Naive thymus-derived CD8-positive, alpha-beta T cell (primary cell): ENCODE data around the gene HNRNPC. TPM values are rescaled to one million over a fixed set of nuclear protein-coding genes. Genes with fewer than 3 reads are reported as not detected.
"Not testable (repeated sequence)": the region's sequence is repeated elsewhere in the genome, so short reads cannot be mapped to it uniquely, and the experiment has no call there.

Experiments used
- ATAC-seq, 2 donors: fragments of 150-1000 bp; cut with Tn5 transposase in 1 of 2; sonication (Bioruptor Pico), chemical (Tn5 transposase) in 1 of 2; 1 replicate in 1 of 2; 2 replicates in 1 of 2; pipeline ENCODE4 v1.10.0; 2021; ENCODE audit warnings: mild to moderate bottlenecking in 2 of 2, moderate library complexity in 2 of 2
- POLR2A ChIA-PET: fragments of 350-600 bp; sonication (Branson Sonifier 250); formaldehyde crosslinking; loops from one replicate; lab custom pipeline; 2021; ENCODE audit warnings: antibody characterized with exemption; lab: Charles Lee
- DNase-seq, 10 donors: peaks; one replicate each; pipeline versions ENCODE4 v3.0.0 to v3.0.0-alpha.2; 2020 to 2022
- H3K27ac Mint-ChIP-seq, 10 donors: one replicate each; pipeline ENCODE4 v1.8.0; 2020 to 2022; ENCODE audit warnings: mild to moderate bottlenecking in 10 of 10, mixed read lengths in 10 of 10, moderate library complexity in 4 of 10, inconsistent platforms in 1 of 10
- H3K27me3 Mint-ChIP-seq, 5 donors: one replicate each; pipeline ENCODE4 v1.8.0; 2021 to 2022; ENCODE audit warnings: mixed read lengths in 5 of 5
- H3K36me3 Mint-ChIP-seq, 3 donors: one replicate each; pipeline ENCODE4 v1.8.0; 2020 to 2022; ENCODE audit warnings: mixed read lengths in 3 of 3, mild to moderate bottlenecking in 2 of 3, inconsistent platforms in 1 of 3
- H3K4me1 Mint-ChIP-seq, 4 donors: one replicate each; pipeline ENCODE4 v1.8.0; 2021 to 2022; ENCODE audit warnings: mixed read lengths in 4 of 4
- H3K4me3 Mint-ChIP-seq, 10 donors: one replicate each; pipeline ENCODE4 v1.8.0; 2020 to 2022; ENCODE audit warnings: mild to moderate bottlenecking in 10 of 10, mixed read lengths in 10 of 10, moderate library complexity in 6 of 10, inconsistent platforms in 1 of 10
- H3K9me3 Mint-ChIP-seq, 9 donors: one replicate each; pipeline ENCODE4 v1.8.0; 2020 to 2022; ENCODE audit warnings: mixed read lengths in 9 of 9, mild to moderate bottlenecking in 3 of 9, inconsistent platforms in 1 of 9, moderate library complexity in 1 of 9
- polyA plus RNA-seq, 3 donors: library from polyadenylated mRNA; unstranded; fragments of 300-500 nt; fragmentation: Illumina TruSeq; gene quantifications; one replicate each; pipeline ENCODE4 v1.2.3, GENCODE V29; 2021
- total RNA-seq, 8 experiments: library from RNA in 2 of 8; stranded (reverse) in 2 of 8; gene quantifications; one replicate each; pipeline ENCODE4 v1.2.3 and lab custom pipeline; 2021 to 2026

The HNRNPC gene
- total and polyA plus RNA-seq, 5 experiments from 2014 or later = 569 to 893 (median 795) TPM

- ATAC-seq = peak in 1 of 2 donors; percentile 22
- H3K27ac Mint-ChIP-seq = peak overlapping the region in 9 of 10 donors; percentile 41 to 91 (median 79)
- H3K9me3 Mint-ChIP-seq = no peaks in the 10 kb centered on the region
- H3K4me3 Mint-ChIP-seq = peak overlapping the region in 8 of 10 donors; percentile 1 to 66 (median 52)
- no peak for DNase-seq
- peaks cover 36 to 84% (median 68%) of the 10 kb centered on the region in 4 donors for H3K4me1 Mint-ChIP-seq
- peaks cover 3 to 93% (median 14%) of the 10 kb centered on the region in 3 donors for H3K36me3 Mint-ChIP-seq
- no peaks in the 10 kb centered on the region for H3K27me3 Mint-ChIP-seq
- POLR2A ChIA-PET = interaction anchor here (0.6 to 1.4 kb wide), 6 partner anchors 7 to 123 kb away, joined by 3 to 5 read pairs (median 4); no protein-coding TSS in a partner anchor
Measured at GRCh38 chr14:21220874-21221477, 48.3 kb downstream of the HNRNPC start.

GRCh38 chr14:21219561-21220111 is 49.6 kb downstream of the HNRNPC start:
- H3K27me3 Mint-ChIP-seq = no peaks in the 10 kb centered on the region
- peak overlapping the region in 5 of 10 donors; percentile 1 to 56 (median 10) for H3K4me3 Mint-ChIP-seq
- peaks cover 44 to 88% (median 72%) of the 10 kb centered on the region in 4 donors for H3K4me1 Mint-ChIP-seq
- no peaks in the 10 kb centered on the region for H3K9me3 Mint-ChIP-seq
- no peak for DNase-seq
- peaks cover 4 to 94% (median 15%) of the 10 kb centered on the region in 3 donors for H3K36me3 Mint-ChIP-seq
- POLR2A ChIA-PET = interaction anchor here (0.7 to 1.4 kb wide), 5 partner anchors 9 to 1849 kb away, joined by 3 to 5 read pairs (median 3); no protein-coding TSS in a partner anchor
- H3K27ac Mint-ChIP-seq = peak overlapping the region; percentile 21 to 91 (median 78)
- no peak for ATAC-seq

GRCh38 chr14:21219120-21219519 is 50.1 kb downstream of the HNRNPC start:
- POLR2A ChIA-PET = interaction anchor here (0.7 kb wide), 1 partner anchor 19 kb away, joined by 3 read pairs; no protein-coding TSS in a partner anchor
- Mint-ChIP-seq H3K4me3 (peak overlapping the region in 2 of 10 donors; percentile 1 to 7), H3K27ac (peak overlapping the region; percentile 21 to 91 (median 72)), H3K36me3 (peaks cover 4 to 94% (median 12%) of the 10 kb centered on the region in 3 donors), H3K9me3 (no peaks in the 10 kb centered on the region), H3K4me1 (peaks cover 42 to 88% (median 72%) of the 10 kb centered on the region in 4 donors), H3K27me3 (no peaks in the 10 kb centered on the region)
- no peak for ATAC-seq
- DNase-seq = no peak

GRCh38 chr14:21215879-21216251 is 53.4 kb downstream of the HNRNPC start:
- Mint-ChIP-seq H3K27me3 (no peaks in the 10 kb centered on the region), H3K36me3 (peaks cover 4 to 94% (median 18%) of the 10 kb centered on the region in 3 donors), H3K9me3 (no peaks in the 10 kb centered on the region), H3K27ac (peak overlapping the region; percentile 15 to 92 (median 80)), H3K4me1 (peaks cover 33 to 72% (median 63%) of the 10 kb centered on the region in 4 donors), H3K4me3 (peak overlapping the region; percentile 12 to 77 (median 66))
- ATAC-seq = peak; percentile 46 to 66
- POLR2A ChIA-PET = interaction anchor here (0.7 to 0.9 kb wide), 4 partner anchors 23 to 1815 kb away, joined by 3 to 4 read pairs (median 4); no protein-coding TSS in a partner anchor
- no peak for DNase-seq

DNA sequence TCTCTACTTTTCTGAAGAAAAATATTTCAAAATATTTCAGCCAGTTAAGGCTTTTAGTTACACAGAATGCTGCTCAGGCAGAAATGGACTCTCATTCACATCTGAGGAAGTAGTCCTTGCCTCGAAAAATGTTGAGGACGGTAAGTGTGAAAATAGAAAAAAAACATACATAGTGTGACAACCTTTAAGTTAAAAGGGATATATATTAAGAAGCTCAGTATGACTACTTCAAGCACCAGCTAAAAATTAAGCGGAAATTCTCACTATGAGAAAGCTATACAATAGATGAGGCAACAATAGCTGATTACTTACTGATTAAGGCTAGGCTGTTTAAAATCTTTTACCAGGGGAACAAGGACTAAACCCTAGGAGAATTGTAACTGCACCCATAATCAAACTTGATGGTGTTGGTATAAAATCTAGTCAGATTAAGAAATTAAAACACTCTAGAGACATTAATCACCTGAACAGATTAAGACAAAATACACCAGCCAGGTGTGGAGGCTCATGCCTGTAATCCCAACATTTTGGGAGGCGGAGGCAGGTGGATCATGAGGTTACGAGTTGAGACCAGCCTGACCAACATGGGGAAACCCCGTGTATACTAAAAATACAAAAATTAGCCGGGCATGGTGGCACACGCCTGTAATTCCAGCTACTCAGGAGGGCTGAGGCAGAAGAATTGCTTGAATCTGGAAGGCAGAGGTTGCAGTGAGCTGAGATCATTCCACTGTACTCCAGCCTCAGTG is 53.9 kb downstream of the HNRNPC start:
- Mint-ChIP-seq H3K4me1 (peaks cover 31 to 70% (median 61%) of the 10 kb centered on the region in 4 donors), H3K27ac (peak overlapping the region; percentile 22 to 92 (median 80)), H3K4me3 (peak overlapping the region; percentile 12 to 77 (median 59)), H3K36me3 (peaks cover 4 to 93% (median 18%) of the 10 kb centered on the region in 3 donors), H3K27me3 (no peaks in the 10 kb centered on the region), H3K9me3 (no peaks in the 10 kb centered on the region)
- peak; percentile 16 to 21 for ATAC-seq
- POLR2A ChIA-PET = interaction anchor here (0.7 to 1.1 kb wide), 5 partner anchors 11 to 155 kb away, joined by 3 to 4 read pairs (median 3); no protein-coding TSS in a partner anchor
- DNase-seq = no peak

DNA sequence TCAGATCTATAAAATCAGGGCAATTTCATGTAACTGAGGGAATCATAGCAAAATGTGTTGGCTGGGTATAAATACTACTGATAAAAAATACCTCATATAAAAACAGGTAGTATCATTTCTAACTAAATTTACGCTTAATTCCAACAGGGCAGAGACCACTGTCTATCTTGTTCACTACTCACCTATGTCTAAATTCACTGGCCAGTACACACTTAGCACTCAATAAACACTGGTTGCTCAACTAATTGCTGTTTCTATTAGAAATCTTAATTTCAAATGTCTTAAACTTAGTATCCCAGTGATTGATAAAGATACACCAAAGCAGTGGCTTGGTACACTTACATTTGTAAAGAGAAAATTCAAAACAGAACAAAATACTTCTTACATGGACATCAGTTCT is 55.6 kb downstream of the HNRNPC start:
- no peaks in the 10 kb centered on the region for H3K27me3 Mint-ChIP-seq
- no peak for DNase-seq
- H3K36me3 Mint-ChIP-seq = peaks cover 4 to 92% (median 22%) of the 10 kb centered on the region in 3 donors
- peak overlapping the region in 2 of 10 donors; percentile 17 to 64 for H3K4me3 Mint-ChIP-seq
- peak overlapping the region in 9 of 10 donors; percentile 28 to 91 (median 77) for H3K27ac Mint-ChIP-seq
- POLR2A ChIA-PET = no interaction called here
- H3K4me1 Mint-ChIP-seq = peaks cover 20 to 57% (median 48%) of the 10 kb centered on the region in 4 donors
- ATAC-seq = no peak
- no peaks in the 10 kb centered on the region for H3K9me3 Mint-ChIP-seq

GRCh38 chr14:21212824-21213223 is 56.4 kb downstream of the HNRNPC start:
- ATAC-seq, H3K9me3 Mint-ChIP-seq, POLR2A ChIA-PET, H3K27me3 Mint-ChIP-seq, DNase-seq: not testable (repeated sequence)
- H3K4me3 Mint-ChIP-seq = peak overlapping the region in 1 of 10 donors; percentile 30
- H3K27ac Mint-ChIP-seq = peak overlapping the region in 7 of 10 donors; percentile 9 to 91 (median 34)
- peaks cover 21 to 50% (median 47%) of the 10 kb centered on the region in 4 donors for H3K4me1 Mint-ChIP-seq
- H3K36me3 Mint-ChIP-seq = peaks cover 4 to 92% (median 27%) of the 10 kb centered on the region in 3 donors

DNA sequence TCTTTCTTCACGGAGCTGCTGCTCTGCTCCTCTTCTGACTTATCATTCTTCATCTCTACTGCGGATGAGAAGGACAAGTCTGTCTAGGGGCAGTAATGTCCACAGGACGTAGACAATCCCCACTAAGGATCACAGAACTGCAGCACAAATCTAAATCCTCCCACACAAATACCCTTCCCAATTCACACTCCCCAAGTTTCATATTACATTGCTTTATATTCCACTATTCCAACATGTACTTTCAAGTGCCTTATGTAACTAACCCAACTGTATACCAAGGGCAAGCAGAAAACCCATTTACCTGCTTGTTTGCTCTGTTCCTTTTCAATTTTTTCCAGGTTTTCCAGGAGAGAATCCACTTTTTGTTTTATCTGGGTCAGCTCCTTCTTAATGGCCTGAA is 57.7 kb downstream of the HNRNPC start:
- no peaks in the 10 kb centered on the region for H3K27me3 Mint-ChIP-seq
- H3K27ac Mint-ChIP-seq = peak overlapping the region; percentile 17 to 91 (median 49)
- DNase-seq = no peak
- H3K36me3 Mint-ChIP-seq = peaks cover 4 to 97% (median 28%) of the 10 kb centered on the region in 3 donors
- POLR2A ChIA-PET = no interaction called here
- H3K9me3 Mint-ChIP-seq = no peaks in the 10 kb centered on the region
- H3K4me3 Mint-ChIP-seq = peak overlapping the region in 1 of 10 donors; percentile 12
- ATAC-seq = no peak
- H3K4me1 Mint-ChIP-seq = peaks cover 26 to 62% (median 43%) of the 10 kb centered on the region in 4 donors

- DNase-seq = no peak
- Mint-ChIP-seq H3K27me3 (no peaks in the 10 kb centered on the region), H3K4me1 (peaks cover 23 to 57% (median 28%) of the 10 kb centered on the region in 4 donors), H3K27ac (peak overlapping the region in 1 of 10 donors; percentile 29), H3K4me3 (no peak overlapping the region), H3K9me3 (no peaks in the 10 kb centered on the region), H3K36me3 (peaks cover 0 to 87% (median 24%) of the 10 kb centered on the region in 3 donors)
- POLR2A ChIA-PET = no interaction called here
- no peak for ATAC-seq
Measured at GRCh38 chr14:21210023-21210422, 59.2 kb downstream of the HNRNPC start.

GRCh38 chr14:21209185-21209584 is 60.1 kb downstream of the HNRNPC start:
- no peak overlapping the region for H3K27ac Mint-ChIP-seq
- peaks cover 0 to 79% (median 24%) of the 10 kb centered on the region in 3 donors for H3K36me3 Mint-ChIP-seq
- no peak for ATAC-seq
- no peaks in the 10 kb centered on the region for H3K9me3 Mint-ChIP-seq
- peaks cover 17 to 51% (median 21%) of the 10 kb centered on the region in 4 donors for H3K4me1 Mint-ChIP-seq
- no peak for DNase-seq
- POLR2A ChIA-PET = no interaction called here
- H3K4me3 Mint-ChIP-seq = no peak overlapping the region
- H3K27me3 Mint-ChIP-seq = no peaks in the 10 kb centered on the region

DNA sequence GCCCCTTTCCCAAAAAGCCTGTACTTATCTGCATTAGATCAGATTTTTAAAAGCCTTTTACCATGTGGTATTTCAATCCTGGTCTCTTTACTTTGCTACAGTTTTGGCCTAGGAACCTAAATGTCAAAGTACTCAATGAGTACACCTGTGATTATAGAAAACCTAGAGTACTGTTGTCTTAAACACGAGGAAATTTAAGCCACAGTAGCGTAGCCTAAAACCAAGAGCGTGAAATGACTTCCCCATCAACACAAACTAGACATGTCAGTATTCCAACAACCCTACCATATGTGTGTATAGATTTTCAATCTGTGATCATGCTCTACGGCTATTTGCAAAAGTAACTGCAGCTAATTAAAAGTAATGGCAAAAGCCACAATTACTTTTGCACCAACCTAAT is 60.7 kb downstream of the HNRNPC start:
- Mint-ChIP-seq H3K27ac (peak overlapping the region in 3 of 10 donors; percentile 32 to 79 (median 60)), H3K4me3 (no peak overlapping the region), H3K9me3 (no peaks in the 10 kb centered on the region), H3K27me3 (no peaks in the 10 kb centered on the region), H3K36me3 (peaks cover 0 to 73% (median 24%) of the 10 kb centered on the region in 3 donors), H3K4me1 (peaks cover 11 to 51% (median 21%) of the 10 kb centered on the region in 4 donors)
- DNase-seq = no peak
- POLR2A ChIA-PET = no interaction called here
- ATAC-seq = no peak
